Vein endothelial cell (primary cell): ENCODE data around the gene METTL25. TPM values are rescaled to one million over a fixed set of nuclear protein-coding genes. Genes with fewer than 3 reads are reported as not detected.

ENCODE experiments used
- total RNA-seq: library from RNA; depleted of rRNA; stranded (reverse); fragments of >200 nt; gene quantifications from 2 replicates; pipeline ENCODE4 v1.2.3, GENCODE V29; 2012

The METTL25 gene
- 12.9 and 15.7 TPM in 2 replicates for total RNA-seq

DNA sequence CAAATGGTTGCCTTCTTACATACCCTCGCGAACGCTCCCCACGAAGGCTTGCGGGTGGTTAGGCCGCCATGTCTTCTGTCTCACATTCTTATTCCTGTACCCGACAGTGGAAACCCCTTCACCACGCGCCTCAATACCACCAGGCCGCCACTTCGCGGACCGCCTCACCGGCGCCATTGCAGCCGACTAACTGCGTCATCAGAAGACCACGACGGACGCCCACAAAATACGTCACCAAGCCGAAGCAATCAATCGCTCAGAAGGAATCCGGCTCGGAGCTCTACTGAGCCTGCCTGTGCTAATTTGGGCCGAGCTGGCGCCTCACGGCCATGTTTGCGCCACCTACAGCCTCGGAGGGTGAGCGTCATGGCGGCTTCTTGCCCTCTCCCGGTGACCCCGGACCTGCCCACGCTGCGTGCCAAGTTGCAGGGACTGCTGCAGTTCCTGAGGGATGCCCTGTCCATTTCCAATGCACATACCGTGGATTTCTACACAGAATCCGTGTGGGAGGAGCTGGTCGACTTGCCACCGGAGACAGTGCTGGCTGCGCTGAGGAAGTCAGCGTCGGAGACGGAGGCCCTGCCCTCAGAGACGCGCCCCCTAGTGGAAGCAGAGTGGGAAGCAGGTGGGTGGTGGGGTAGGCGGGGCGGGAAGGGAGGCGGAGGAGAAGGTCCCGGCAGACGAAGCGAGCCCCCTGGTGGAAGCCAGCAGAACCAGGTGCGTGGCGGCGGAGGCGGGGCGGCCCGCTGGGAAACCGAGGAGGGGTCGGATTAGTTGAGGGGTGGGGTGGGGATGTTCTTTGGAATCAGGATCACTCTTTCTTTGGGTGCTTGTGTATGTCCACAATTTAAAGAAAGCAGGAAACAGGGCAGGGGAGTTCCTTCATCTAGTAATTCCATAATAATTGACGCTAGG is at the start of gene METTL25, which contains the start of gene CCDC59:
TSS of gene METTL25 (plus strand) at position 330 of the 915 bp plus-strand sequence. CDS start at position 367, 37 bp downstream.
TSS of gene CCDC59 (minus strand) at position 188 of the 915 bp plus-strand sequence. CDS start at position 177, 11 bp downstream.

Other genes starting within 250 kb of the METTL25 start
- 42.8 and 52.9 TPM in 2 replicates for gene CCDC59, start 142 bp upstream of the METTL25 start, total RNA-seq